Stimulated activated CD4-positive, alpha-beta T cell treated with anti-CD3 and anti-CD28 coated beads, Interleukin-1b, Interleukin-23, amount 100 ng/mL, for 4 hours (primary cell): Measurements from ENCODE around the gene ATP8A2.

Experiments
- DNase-seq, 2 donors: peaks; one replicate each; pipeline ENCODE4 v3.0.0-alpha.2; 2020; ENCODE audit warnings: low read depth in 2 of 2

ATP8A2 gene

DNA sequence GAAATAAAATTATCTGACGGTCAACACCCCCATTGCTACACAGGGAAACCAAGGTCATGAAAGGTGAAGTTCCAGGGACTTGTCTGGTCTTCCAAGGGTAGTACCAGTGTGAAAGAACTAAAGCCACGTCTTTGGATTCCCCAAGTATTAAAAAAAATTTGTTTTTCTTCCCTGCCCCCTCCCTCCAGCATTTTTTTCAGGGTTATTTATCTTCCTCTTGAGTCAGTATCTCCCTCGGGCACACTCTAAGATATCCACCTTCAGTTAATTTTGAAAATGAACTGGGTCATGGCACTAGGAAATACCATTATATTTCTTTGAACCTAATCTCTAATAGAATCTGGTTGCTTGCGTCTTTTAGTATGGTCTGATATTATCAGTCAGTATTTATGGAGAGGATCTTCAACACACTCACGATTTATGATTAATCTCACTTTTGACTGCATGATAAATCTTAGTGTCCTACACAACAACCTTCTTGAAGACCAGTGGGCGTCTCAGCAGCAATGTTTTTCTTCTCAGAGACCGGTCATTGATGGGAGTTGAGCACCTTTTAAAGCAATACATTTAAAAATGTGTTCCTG lies 9.1 kb downstream of the ATP8A2 start:
- DNase-seq = no peak

GRCh38 chr13:25384758-25385410 lies 13.1 kb downstream of the ATP8A2 start:
- DNase-seq = no peak

DNA sequence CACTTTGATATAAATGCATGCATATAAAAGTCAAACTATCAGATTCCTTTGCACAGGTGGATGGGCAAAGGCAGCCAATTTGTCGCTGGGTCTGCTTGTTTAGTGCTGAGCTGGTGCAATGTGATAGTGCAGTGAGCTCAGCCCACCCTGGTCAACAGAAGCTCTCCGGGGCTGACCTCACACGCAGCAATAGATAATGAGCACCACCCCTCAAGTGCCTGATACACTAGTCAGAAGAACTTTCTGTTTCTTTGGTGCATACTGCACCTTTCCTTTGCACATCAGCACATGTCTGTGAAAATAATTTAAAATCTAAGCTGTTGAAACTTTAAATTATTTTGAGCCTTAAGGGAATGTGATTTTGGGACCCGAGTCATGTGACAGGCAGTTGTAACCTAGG lies 20.2 kb downstream of the ATP8A2 start:
- no peak for DNase-seq

DNA sequence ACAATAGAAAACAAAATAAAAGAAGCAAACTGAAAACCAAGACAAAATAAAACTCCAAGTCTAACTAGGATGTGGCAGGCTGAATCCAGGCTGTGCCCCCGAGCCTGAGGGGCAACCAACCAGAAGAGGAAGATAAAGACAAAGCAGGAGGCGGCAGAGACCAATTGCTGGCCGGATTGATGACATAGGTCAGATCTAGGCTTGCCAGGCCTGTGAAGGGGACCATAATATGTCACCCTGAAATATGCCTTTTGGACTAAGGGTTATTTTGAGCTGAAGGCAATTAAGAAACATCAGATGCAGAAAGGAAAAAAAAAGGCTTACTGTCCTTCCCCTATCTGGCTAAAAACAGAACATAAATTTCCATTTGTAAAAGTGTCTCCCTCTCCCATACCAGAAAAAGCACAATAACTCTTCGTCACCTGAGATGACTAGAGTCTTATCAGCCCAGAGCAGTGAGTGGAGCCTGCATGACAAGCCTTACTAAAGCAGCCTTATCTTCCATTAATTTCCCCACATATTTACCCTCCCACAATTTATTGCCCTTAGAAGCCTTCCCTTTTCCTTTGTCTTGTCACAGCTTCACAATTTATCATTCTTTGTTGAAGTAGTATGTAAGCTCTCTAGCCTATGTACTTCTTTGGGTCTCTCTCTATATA lies 22.8 kb downstream of the ATP8A2 start:
- no peak for DNase-seq

DNA sequence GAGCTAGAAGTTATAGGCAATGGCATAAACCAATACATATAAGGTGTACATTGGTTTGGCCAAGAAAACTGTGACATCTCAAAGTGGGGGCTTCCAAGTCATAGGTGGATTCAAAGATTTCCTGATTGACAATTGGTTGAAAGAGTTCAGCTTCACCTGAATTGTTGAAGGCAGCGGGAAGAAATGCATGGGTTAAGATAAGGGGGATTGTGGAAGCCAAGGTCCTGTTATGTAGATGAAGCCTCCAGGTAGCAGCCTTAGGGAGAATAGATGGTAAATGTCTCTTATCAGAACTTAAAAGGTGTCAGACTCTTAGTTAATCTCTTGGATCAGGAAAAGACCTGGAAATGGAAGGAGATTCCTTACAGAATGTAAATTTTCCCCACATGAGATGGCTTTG lies 26.0 kb downstream of the ATP8A2 start:
- no peak for DNase-seq

- no peak for DNase-seq
Observed at GRCh38 chr13:25400925-25401324, 29.2 kb downstream of the ATP8A2 start.

GRCh38 chr13:25401958-25402357 lies 30.2 kb downstream of the ATP8A2 start:
- no peak for DNase-seq

DNA sequence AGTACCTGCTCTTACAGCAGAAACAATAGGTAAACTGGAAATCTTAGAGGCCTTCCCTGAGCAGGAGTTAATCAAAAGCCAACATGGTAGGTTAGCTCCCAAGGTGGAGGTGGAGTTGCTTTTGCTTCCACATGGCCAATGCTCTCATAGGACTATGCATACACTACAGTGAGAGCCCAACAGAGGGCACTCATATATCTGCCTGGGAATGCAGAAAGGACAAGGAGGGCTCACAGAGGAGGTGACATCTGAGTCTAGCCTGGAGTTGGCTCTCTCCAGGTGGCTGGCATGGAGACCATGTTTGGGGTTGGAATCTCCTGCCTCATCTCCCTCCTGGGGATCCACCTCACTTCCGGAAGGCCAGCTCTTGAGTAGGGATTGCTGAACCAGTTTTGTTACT lies 34.6 kb downstream of the ATP8A2 start:
- no peak for DNase-seq

DNA sequence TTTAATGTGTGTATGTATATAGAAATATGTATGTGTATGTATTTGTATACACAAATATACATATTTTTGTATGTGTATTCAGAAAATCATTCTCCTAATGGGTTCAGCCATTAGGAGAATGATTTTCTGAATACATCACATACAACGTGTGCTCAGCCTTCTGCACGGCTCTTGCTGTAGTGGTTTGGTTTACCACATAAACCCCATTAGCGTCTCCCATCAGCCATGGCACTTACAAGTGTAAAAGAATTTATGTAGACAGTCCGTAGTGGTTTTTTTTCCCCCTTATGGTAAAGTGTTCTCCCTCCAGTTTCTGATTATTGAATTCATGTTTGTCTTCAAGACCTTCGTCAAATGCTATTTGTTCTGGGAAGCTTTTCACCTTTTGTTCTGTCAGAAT lies 38.2 kb downstream of the ATP8A2 start:
- DNase-seq = no peak

DNA sequence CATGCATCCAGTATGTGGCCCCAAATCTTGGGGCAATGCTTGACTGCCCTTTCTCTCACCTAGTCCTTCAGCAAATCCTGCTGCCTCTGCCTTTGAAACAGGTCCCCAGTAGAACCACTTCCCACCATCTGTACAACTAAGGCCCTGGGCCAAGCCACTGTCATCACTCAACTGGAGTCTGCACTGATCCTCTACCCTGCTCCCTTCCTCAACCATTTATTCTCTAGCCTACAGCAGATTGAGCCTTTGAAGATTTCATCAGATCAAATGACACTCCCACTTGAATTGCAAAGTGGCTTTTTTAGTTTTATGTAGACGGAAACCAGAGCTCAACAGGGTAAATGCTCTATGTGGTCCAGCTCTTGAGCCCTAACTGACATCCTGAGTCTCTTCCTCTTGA lies 43.5 kb downstream of the ATP8A2 start:
- DNase-seq = no peak

- DNase-seq = no peak
Observed at GRCh38 chr13:25417535-25417934, 45.8 kb downstream of the ATP8A2 start.

DNA sequence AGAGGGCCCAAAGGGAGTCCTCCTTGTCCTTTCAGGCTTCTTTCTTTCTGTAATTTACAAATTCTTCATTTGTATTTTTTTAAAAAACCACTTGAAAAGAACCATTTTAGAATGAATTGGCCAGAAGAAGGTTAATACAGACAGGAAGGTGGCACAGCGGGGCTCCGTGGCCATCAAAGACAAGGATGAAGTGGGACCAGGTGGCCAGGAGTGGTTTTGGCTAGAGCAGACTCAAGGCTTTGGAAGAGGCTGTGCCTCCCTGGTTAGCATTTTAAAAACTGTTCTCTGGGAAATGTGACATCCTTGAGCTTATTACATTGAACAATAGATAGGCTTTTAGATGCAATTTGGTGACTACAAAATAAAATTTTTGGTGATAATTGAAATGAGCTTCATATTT lies 48.4 kb downstream of the ATP8A2 start:
- DNase-seq = no peak

DNA sequence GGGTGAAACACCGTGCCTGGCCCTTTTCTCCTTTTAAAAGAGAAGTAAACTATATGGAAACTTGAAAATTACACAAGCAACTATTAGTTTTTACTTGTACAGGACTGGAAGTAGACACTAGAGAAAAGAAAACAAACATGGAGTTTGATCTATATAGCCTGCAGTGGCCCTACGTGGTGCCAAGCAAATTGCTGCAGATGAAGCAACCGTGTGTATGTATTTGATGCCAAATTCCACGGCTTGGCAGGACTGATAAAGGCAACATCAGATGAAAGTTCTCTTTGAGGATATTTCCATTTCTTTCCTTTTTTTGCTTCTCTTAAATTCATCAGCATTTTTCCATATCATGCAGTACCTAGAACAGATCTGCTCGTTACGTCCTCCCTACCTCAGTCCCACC lies 49.8 kb downstream of the ATP8A2 start:
- no peak for DNase-seq

- no peak for DNase-seq
Observed at GRCh38 chr13:25422153-25422552, 50.4 kb downstream of the ATP8A2 start.

GRCh38 chr13:25423831-25424230 lies 52.1 kb downstream of the ATP8A2 start:
- no peak for DNase-seq

GRCh38 chr13:25429466-25429865 lies 57.7 kb downstream of the ATP8A2 start:
- no peak for DNase-seq

DNA sequence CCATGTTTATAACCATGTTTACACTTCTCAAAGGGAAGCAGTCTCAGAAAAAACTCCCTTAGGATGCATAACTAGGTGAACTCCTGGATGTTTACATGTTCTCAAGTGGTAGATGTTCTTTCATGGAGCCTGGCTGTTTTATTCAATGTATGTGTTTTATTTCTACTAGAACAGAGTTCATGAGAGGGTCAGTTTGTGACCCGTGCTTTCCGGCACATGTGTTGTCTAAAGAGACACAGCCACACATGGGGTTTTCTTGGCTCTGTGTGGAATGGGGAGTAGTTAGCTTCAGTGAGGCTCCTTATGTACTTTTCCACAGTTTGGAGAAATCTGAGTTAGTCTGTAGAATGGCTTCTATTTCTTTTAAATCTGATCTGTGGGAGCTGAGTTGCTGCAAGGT lies 60.9 kb downstream of the ATP8A2 start:
- no peak for DNase-seq

- no peak for DNase-seq
Observed at GRCh38 chr13:25440061-25440460, 68.3 kb downstream of the ATP8A2 start.

- DNase-seq = no peak
Observed at GRCh38 chr13:25446261-25446660, 74.5 kb downstream of the ATP8A2 start.

GRCh38 chr13:25447396-25447795 lies 75.6 kb downstream of the ATP8A2 start:
- DNase-seq = no peak

GRCh38 chr13:25453850-25454365 lies 82.1 kb downstream of the ATP8A2 start:
- no peak for DNase-seq

GRCh38 chr13:25455146-25455545 lies 83.4 kb downstream of the ATP8A2 start:
- DNase-seq = no peak

- no peak for DNase-seq
Observed at GRCh38 chr13:25457566-25457965, 85.8 kb downstream of the ATP8A2 start.
